HG03039 (cell line): ENCODE data around the gene POFUT2.

Source experiments
- ATAC-seq: cut with Tn5 transposase; IDR thresholded peaks from one replicate; pipeline ENCODE4 v1.9.1; 2021; ENCODE audit warnings: mild to moderate bottlenecking, moderate library complexity; ENCODE audit not compliant: unreplicated experiment

POFUT2 gene

DNA sequence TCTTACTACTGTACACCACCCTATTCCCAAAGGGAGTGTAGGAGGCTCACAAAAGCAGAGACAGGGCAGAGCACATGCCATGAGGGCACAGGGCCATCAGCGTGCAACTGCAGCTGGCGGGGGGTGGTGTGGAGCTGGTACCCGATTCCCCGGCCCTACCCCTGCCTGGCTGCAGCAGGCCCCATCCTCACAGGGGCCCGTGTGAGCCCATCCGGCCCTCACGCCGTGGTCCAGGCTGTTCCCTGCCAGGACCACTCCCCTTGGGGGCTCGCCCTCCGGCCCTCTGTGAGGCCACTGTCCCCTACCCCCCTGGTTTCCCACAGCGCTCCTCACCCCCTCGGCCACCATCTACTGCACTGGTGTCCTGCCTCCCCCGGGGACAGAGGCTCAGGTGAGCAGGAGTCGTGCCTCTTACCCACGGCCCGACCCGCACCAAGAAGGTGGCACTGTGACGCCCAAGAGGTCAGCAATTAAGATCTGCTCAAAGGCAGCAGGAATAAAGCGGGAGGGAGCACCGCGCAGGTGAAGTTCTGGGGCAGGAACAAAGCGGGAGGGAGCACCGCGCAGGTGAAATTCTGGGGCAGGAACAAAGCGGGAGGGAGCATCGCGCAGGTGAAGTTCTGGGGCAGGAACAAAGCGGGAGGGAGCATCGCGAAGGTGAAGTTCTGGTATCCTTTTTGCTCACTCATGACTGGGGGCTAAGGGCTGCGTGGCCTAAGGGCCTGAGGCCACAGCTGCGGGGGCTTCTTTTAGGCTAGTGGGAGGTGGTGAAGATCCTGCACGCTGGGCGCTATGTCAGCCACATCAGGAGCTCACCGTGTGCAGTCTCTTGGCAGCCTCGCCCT, 3.9 kb downstream of the POFUT2 start:
- ATAC-seq, result no peak

- no peak for ATAC-seq
These were observed 4.6 kb downstream of the POFUT2 start for GRCh38 chr21:45283035-45283610.

GRCh38 chr21:45282283-45283034, 5.2 kb downstream of the POFUT2 start:
- no peak for ATAC-seq

- ATAC-seq, result no peak
These were observed 6.0 kb downstream of the POFUT2 start for GRCh38 chr21:45281411-45282282.

DNA sequence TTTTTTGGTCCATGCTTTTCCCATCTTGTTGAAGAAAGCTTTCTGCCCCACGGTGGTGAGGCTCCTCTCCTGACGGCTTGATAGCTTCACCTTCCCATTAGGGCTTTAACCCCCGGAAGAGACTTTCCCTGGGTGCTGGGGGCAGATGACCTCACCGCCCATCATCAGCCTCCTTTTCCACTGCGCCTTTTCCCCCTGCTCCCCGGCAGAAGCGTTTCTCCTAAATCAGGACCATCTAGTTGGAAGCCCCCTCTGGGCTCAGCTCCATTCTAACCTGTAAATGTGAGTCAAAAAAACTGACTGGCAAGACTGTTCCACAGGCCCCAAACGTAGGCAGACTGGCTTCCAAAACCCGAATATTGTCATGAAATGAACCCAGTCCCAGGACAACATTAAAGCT, 6.7 kb downstream of the POFUT2 start:
- no peak for ATAC-seq

DNA sequence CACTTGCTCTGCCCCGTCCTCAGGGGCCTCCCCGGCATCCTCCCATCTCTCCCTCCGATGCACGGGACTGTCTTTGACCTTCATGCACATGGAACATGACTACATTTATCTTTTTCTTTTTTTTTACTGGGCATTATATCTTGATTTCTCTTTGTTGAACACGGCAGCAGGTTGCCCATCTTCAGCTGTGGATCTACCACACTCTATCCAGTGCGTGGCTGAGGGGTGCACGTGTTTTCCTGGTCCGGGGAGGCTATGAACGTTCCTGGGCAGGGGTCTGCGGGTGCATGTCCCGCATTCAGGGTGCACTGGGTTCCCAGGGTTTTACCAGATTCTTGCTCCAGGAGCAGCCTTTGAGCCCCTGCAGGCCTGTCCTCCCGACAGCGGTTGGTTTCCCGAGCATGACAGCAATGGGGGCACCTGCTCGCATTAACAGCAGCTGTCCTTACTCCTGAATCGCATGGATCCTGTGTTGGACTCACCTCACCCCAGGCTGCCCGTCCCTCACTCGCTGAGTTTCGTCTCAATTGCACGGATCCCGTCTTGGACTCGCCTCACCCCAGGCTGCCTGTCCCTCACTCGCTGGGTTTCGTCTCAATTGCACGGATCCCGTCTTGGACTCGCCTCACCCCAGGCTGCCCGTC, 7.4 kb downstream of the POFUT2 start:
- ATAC-seq, result no peak

DNA sequence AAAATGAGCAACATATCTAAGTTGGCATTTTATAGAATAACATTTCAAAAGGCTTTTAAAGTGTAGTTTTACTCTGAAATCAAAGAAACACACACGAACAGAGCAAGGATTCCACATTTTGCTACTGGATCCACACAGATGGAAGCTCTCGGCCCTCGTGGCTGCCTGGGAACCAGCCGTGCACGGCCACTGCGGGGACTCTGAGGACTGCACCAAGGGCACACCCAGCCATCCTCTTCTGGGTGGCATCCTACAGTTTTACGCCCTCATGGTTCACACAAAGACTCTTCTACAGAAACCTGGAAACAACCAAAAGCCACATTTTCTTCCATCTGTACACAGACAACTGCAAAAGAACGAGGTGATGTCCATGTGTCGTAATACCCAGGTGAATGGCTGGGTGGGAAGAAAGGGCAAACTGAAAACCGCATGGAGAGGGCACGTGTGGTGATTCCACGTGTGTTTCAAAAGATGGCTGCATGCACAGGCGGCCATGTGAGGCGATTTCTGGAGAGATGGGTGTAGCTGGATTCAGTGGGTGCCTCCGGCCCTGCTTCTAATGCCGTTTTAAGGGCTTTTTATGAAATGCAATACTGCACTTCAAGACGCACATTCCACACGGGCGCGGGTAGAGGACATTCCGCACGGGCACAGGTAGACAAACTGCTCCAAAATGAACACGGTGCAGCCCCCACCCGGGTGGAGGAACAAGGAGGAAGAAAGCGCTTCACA, 8.1 kb downstream of the POFUT2 start:
- ATAC-seq, result no peak

DNA sequence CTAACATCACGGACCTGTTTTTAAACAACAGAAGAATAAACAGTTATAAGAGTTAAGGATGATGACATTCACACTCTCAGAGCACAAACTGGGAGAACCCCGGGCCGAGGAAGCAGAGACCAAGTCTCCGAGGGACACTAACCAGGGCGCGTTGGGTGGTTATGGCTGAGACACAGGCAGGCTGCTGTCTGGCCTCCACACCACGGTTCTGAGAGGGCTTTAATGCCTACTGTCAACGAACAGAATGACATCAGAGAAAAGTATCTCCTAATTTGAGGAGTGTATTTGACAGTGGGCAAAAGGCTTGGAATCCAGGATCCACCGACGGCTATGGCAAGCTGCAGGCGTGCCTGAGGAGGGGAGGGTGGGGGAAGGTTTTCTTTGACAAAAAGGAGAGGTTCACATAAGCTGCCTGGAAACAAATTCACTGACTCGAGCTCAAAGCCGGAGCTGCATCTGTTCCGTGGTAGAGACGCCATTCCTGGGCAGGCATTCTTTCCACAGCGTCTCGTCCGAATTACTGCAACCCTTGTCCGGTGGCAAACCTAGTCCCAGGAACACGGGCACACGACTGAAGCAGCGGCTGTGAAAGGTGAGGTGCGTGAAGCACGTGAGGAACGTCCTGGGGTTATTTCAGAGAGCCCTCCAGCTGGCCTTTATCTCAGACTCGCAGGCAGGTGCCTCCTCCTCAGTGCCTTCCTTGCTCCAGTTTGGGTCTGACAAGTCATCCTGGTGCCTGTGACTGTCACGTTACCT, 9.4 kb downstream of the POFUT2 start:
- no peak for ATAC-seq

GRCh38 chr21:45277101-45278045, 10.3 kb downstream of the POFUT2 start:
- no peak for ATAC-seq

GRCh38 chr21:45276596-45276995, 11.1 kb downstream of the POFUT2 start:
- ATAC-seq, result no peak

GRCh38 chr21:45270306-45270821, 17.3 kb downstream of the POFUT2 start:
- no peak for ATAC-seq

DNA sequence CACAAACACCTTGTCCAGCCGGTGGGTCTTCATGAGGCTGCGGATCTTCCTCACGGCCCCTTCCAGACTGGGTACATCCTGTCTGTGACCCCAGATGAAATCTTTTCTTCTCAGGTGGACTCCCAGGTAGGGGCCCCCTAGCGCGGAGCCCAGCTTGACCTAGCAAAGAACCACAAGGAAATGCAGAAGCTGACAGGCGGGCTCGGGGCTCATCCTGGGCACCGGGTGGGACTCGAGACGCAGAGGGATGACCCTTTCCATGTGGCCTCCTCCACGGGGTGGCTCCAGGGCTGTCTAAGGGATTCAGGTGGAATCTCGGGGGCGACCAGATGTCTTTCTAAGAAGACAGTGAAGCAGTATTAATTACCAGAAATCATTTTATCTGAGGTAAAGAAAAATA, 17.8 kb downstream of the POFUT2 start:
- ATAC-seq, result no peak

DNA sequence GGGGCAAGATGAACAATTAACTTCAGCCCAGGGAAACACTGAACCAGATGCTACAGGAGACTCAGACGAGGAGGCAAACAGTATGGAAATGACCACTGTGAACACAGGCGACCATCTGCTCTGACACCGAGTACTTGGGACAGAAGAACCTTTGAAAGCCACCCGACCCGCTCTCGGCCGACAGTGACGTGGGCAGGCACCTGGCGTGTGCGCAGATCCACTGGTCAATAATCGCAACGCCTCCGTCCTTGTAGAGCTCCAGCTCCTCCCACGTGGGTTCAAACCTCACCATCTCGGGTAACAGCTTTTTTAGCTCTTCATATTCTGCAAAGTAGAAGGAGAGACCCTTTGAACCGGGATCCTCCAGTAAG, 20.3 kb downstream of the POFUT2 start:
- no peak for ATAC-seq

DNA sequence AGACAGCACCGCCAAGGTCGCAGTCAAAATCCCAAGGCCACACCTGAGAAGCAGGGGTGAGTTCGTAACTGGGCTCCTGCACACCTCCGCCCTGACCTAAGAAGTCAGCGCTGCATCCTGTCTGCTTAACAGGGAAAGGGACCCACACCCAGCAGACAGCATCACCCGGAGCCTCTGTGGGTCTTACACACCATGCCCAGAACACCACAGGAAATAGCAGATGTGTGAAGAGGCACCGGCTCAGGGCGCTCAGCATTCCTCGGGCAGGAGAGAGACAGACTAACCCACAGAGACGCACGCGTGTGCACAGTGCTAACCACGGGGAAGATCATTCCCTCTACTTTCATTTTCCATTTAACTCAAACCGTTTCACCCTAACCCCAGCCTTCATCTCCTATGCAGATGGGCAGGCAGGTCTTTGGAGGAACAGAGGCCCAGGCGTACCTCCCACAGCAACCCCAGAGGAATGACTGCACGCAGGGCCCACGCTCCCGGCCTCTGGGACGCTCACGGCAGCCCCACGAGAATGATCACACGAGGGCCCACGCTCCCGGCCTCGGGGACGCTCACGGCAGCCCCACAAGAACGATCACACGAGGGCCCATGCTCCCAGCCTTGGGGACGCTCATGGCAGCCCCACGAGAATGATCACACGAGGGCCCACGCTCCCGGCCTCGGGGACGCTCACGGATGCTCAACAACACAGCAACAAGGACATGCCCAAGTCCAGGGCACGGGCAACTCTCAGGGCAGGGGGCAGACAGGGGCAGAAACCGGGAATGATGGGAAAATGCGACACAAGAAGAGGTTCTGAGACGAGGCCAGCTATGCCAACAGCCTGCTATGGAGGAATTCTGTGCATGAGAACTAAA, 20.9 kb downstream of the POFUT2 start:
- no peak for ATAC-seq

DNA sequence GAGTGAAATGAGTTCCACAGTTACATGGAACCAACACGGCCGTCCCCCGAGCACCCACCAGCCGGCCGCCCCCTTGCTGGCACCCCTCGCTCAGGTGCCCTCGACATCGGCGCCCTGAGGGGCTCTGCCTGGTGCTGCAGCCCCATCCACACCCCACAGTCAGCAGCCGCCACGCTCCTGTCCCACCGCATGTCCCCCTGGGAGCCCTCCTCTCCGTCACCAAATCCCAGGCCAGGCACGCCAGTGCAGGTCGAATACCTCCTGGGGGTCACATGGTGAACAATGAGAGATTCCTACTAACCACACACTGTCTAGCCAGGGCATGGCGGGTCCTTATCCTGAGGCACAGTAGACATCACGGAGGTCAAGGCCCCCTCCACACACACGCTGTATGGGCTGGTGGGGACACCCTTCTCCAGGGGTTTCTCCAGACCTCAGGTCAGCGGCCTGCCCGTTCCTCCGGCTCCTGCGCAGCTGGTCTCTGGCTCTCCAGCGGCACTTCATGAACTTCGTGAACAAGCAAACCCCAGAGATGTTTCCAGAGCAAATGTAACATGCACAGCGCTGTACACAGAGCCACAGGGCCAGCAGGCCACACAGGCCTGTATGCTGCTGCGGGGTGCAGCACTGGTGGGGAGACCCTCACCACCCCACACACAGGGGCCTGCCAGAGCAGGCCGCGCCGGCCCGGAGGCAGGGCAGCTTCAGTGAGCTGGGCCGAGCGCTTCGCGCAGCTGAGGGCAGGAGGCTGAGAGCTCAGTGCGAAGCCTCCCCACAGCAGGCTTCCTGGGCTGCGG, 21.8 kb downstream of the POFUT2 start:
- ATAC-seq, result no peak

- ATAC-seq, result no peak
These were observed 22.7 kb downstream of the POFUT2 start for GRCh38 chr21:45264912-45265515.
